Measurements from ENCODE around the gene FAM227A.
A peak's percentile ranks its signal among the peaks of the same experiment; 100 is the strongest.

FAM227A gene

GRCh38 chr22:38656256-38657044 lies at the start of gene FAM227A, which contains the start of gene CBY1:
Gene FAM227A (minus strand): TSS chr22:38656392. CDS start chr22:38650168, 6,224 bp downstream.
Gene CBY1 (plus strand): TSS chr22:38656638. CDS start chr22:38668055, 11,417 bp downstream.
- peak; percentile 79 for DNase-seq

- DNase-seq: peak; percentile 99
These were observed 49.3 kb upstream of the FAM227A start, which contains the start of gene GTPBP1 for GRCh38 chr22:38705235-38706100. Gene GTPBP1 (plus strand): TSS chr22:38705944. CDS start chr22:38705956, 12 bp downstream.

GRCh38 chr22:38704654-38705234 lies 48.6 kb upstream of the FAM227A start:
- DNase-seq: no peak

GRCh38 chr22:38700789-38701628 lies 44.8 kb upstream of the FAM227A start, which contains the start of gene JOSD1:
Gene JOSD1 (minus strand): TSS chr22:38700943. CDS start chr22:38699987, 956 bp downstream.
- peak; percentile 80 for DNase-seq

DNA sequence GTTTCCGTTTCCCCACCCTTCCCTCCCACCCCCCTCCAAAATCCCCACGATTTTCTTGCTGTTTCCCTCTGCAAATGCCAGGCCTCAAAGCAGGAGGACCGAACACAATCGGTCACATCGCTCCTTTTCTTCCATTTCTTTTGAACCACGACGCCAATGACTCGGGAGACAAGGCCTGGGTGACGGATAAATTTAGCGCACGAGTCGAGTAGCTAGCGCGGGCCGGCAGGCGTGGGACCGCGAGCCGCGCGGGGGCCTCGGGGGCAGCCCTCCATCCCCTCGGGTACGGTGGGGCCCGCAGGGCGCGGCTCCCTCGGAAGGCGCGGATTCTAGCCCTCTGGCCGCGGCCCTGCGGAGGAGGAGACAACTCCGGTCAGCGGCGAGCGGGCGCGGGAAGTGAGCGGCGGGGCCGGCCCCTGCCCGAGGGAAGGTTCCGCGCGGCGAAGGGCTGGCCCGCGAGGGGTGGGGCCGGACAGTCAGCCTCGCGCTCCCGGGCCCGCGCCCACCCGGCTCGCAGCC lies 44.1 kb upstream of the FAM227A start:
- DNase-seq: no peak

DNA sequence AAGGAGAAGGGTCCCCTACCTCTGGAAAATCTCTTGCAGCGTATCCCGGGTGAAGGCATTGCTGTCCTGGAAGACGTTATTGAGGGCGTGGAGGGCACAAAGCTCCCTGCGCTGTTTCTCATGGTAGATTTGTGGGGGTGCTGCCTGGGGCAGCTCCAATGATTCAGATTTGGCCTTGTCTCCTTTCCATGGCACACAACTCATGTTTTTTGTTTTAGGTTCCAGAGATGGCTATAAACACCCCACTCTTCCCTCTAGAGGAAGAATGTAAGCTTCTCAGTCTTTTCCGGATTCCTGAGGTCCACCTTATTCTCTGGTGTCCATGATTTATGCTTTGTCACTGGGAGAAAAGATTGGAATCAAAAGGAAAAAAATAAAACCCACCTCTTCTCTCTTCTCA lies 43.6 kb upstream of the FAM227A start:
- DNase-seq: no peak

DNA sequence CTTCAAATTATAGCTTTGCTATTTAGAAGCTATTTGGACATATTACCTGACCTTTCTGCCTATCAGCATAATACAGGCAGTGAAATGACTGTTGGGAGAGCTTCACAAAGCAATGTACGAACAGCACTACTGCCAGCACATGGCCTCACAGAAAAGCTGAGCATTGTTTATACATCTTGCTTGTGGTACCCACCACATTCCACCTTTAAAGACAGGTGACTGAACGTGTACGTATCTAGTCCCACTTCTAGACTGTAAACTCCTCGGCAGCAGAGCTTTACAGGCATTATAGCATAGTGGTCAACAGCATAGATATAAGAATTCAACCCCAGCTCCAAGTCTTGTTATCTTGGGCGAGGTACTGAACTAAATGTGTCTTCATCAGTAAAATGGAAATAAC lies 43.0 kb upstream of the FAM227A start:
- no peak for DNase-seq

DNA sequence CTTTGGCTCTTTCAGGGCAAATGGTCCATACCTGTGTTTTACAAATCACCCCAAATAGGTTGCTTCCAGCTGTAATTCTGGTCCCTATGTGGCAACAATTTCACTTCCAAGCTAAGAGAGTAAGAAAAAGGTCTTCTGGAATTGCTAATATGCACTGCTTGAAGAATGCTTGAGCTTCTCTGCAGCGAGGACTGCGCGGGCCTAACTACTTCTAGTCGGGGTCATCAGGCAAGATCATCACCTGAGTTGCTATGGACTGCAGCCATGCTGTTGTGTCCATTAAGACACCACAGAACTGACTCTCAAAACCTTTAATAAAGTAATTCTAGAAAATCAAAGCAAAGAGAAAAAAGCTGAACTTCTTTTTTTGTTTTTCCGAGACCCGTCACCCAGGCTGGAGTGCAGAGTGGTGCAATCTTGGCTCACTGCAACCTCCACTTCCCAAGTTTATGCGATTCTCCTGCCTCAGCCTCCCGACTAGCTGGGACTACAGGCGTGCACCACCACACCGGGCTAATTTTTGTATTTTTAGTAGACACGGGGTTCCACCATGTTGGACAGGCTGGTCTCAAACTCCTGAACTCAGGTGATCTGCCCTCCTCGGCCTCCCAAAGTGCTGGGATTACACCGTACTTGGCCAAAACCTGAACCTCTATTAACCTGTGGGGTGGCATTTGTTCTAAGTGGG lies 42.4 kb upstream of the FAM227A start:
- DNase-seq: no peak

GRCh38 chr22:38697425-38698089 lies 41.4 kb upstream of the FAM227A start:
- no peak for DNase-seq

- no peak for DNase-seq
These were observed 40.6 kb upstream of the FAM227A start for GRCh38 chr22:38696606-38697424.

DNA sequence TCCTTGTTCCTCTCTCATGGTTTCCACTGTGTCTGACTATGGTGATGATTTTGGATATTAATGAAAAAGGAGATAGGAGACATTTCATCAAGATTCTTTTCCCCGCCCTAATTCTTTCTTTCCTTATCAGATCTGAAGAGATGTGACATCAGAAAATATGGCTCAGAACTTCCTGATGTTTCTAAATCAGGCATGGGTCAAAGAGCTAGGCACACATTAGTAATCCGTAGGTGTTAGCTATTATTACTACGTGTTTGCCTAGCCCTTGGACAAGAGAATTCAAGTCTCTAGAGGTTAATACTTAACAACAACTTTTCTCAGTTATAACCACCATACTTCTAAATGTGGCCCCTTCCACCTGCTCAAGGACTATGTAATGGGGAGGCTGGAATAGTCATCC lies 38.7 kb upstream of the FAM227A start:
- no peak for DNase-seq

DNA sequence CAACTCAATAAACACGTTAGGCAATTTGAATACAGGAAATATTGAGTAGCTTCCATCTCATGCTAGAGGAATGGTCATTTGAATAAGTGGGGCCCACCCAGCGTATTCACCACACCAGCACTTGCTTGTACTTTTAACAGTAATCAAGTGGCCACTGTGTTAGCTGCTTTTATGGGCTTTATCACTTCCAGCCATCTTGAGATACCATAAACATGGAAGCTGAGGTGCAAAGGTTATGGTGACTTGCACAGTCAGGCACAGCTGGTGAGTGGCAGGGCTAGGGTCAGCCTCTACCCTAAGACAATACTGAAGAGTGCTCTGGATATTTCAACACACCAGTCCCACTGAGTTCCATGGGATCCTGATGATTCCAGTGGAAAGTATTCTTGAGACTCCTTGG lies 37.9 kb upstream of the FAM227A start:
- no peak for DNase-seq

DNA sequence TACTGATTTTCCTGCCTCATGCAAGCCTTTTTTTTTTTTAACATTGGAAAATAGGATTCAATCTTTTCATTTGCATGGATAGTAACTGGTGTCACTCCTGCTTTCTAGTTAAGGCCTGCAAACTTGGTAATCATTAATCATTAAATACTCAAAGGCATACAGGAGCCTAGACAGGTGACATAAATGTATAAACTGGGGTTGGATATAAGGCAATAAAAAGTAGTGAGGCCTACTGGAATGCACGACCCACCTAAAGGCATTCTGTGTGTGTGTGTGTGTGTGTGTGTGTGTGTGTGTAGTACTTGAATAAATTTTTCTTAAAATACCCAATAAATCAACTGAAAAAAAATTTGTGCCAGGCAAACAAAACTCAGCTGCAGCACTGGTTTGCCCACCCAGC lies 33.5 kb upstream of the FAM227A start:
- DNase-seq: no peak

DNA sequence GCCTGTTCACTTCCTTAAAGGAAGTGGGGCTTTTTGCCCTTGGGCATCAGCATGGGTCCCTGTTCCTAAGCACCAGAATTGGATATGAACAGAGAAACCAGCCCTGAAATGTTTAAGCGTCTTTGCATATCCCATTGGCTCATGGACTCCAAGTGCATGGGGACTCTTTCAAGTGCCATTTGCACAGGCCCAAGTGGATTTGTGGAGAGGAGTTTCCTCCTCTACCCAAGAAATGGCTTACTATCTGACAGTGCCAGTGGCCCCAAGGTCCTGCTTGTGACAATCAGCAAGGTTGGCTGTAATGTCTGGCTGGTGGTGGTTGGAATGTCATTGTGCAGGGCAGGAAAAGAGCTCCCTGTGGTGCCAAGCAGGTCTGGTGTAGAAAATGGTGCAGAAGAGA lies 29.6 kb upstream of the FAM227A start:
- DNase-seq: no peak

- no peak for DNase-seq
These were observed 28.7 kb upstream of the FAM227A start for GRCh38 chr22:38684895-38685294.

DNA sequence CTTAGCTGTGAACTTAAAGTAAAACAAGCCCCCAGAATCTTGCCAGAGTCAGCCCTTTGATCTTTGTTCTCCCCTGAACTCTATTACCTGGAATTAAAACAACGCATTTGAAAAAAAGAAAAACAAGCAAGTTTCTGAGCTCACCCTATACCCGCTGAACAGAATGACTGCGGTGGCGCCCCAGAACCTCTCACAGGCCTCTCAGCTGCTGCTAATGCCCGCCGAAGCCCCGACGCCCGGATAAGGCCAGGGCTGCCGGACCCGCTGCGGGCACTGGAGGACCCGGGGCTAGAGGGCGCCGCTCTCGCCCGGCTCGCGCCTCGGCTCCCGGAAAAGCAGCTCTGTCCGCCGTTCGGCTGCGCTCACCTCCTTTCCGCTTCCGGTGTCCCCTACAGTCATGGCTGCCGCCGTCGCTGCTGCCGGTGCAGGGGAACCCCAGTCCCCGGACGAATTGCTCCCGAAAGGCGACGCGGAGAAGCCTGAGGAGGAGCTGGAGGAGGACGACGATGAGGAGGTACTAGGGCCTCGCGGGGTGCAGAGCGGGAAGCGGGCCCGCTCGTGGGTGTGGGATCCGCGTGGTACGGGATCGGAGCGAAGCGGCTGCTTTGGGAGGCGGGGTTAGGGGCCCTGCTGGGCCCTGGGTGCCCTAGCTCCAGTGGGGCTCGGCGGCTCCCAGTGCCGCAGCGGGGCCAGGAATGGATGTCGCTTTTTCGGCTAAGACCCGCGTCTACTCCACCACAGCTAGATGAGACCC lies 25.6 kb upstream of the FAM227A start, which contains the start of gene TOMM22:
TOMM22 (plus strand) TSS at position 376 of the 754 bp plus-strand sequence; CDS start at position 398, 22 bp downstream.
- peak; percentile 70 for DNase-seq

- no peak for DNase-seq
These were observed 19.6 kb upstream of the FAM227A start for GRCh38 chr22:38675833-38676232.

DNA sequence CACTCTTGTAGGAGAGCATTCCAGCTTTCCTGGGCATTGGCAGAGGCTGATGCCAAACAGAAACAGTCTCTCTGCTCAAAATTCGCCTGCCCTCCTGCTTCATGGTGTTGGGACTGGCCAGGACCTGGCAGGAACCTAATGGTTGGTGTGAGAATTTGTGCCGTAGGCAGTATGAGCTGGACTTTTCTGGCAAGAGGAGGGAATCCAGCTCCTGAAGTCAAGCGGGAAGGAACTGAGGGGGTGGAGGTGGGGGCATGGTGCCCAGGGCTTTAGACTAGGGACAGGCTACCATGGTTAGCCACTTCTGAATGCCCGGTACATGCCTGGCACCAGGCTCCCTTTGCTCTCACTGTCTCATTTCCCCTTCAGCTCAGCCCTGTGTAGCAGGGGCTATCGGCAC lies 18.7 kb upstream of the FAM227A start:
- DNase-seq: no peak

All from NCI-H510A (cell line).